Adrenal gland (tissue), 5 donors: ENCODE data around the gene POLE.

Experiments
- CTCF ChIP-seq, 6 experiments: fragments of 450-650 bp in 4 of 6; fragments of 200-600 bp in 2 of 6; sonication (generic) in 1 of 6; IDR thresholded peaks; 1 replicate in 5 of 6; 2 replicates in 1 of 6; pipeline versions ENCODE4 v1.5.1 to v1.8.0; 2016 to 2021; ENCODE audit warnings: antibody characterized with exemption in 6 of 6, mild to moderate bottlenecking in 2 of 6, moderate library complexity in 1 of 6
- POLR2A ChIP-seq, 2 donors: fragments of 450-650 bp; IDR thresholded peaks; one replicate each; pipeline ENCODE4 v1.6.1; 2017; ENCODE audit warnings: antibody characterized with exemption in 2 of 2, mild to moderate bottlenecking in 2 of 2, moderate library complexity in 1 of 2
- donor health status: DM: no; HTN: no; CAD: no.

DNA sequence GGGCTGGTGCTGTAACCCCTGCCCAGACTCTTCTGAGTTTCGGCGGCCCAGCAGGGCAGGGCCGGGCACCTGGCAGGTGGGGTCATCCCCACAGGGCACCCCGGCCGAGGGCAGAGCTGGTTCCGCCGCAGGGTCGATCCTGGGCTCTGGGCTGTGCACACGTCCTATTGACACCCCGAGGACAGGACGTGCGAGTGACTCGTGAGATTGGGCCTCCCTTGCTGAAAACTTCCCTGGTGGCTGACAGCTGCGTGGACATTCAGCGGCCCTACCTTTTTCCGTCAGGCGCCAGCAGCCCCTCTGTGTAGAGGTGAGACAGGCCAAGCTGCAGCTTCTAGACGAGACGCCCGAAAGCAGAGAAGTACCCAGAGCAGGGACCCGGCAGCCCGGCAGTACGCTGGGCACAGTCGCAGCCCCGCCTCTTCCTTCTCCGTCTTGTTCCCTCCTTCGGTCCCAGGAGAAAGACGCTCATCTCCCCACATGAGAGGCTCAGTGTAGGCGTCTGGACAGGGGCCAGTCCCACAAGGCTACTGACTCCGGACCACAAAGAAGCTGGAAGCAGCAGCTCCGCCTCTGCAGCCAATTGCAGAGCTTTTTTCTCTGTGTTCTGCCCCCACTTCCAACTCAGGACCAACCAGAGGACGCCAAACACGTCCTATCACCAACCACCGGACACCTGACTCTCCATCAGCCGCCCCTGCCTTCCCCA is 76.9 kb downstream of the POLE start, which contains the start of gene LRCOL1:
- TF ChIP-seq CTCF (IDR thresholded peaks at IDR 0.05) (no peak), POLR2A (IDR thresholded peaks at IDR 0.05) (no peak)
